A549 (cell line): ENCODE results near the gene C4orf36. TPM values are rescaled to one million over a fixed set of nuclear protein-coding genes. Genes with fewer than 3 reads are reported as not detected.

Experiments
- ATAC-seq, 2 experiments: fragments of 200-7000 bp in 1 of 2; fragments of >200 bp in 1 of 2; cut with Nextera tagmentation in 1 of 2; cut with Tn5 transposase in 1 of 2; 3 replicates each; pipeline versions ENCODE4 v1.8.0 to v1.9.1; 2018 to 2020; ENCODE audit warnings: mild to moderate bottlenecking in 1 of 2, moderate library complexity in 1 of 2
- CTCF ChIA-PET: fragments of 300-600 bp; sonication (Branson Sonifier 250); formaldehyde crosslinking; extraction: SDS; loops from one replicate; lab custom pipeline; 2021; ENCODE audit warnings: antibody characterized with exemption, inconsistent platforms; lab: Yijun Ruan, JAX
- POLR2A ChIA-PET: fragments of 350-600 bp; formaldehyde crosslinking; extraction: SDS; loops from one replicate; lab custom pipeline; 2021; ENCODE audit warnings: antibody characterized with exemption, inconsistent platforms; lab: Yijun Ruan, JAX
- DNase-seq, 2 experiments: peaks; one replicate each; pipeline versions ENCODE4 v3.0.0 to v3.0.0-alpha.2; 2011 to 2016; ENCODE audit warnings: low read depth in 1 of 2, low spot score in 1 of 2
- FAIRE-seq: peaks from 2 replicates; lab custom pipeline; 2011; peaks lifted over from hg19 to GRCh38; lab: Jason Lieb, UNC
- H3K27ac ChIP-seq, 2 experiments: fragments of >200 bp; sonication (Bioruptor Twin); formaldehyde crosslinking; 3 replicates each; pipeline ENCODE4 v1.5.1; 2016 to 2017
- H3K4me1 ChIP-seq: fragments of >200 bp; sonication (Bioruptor Twin); formaldehyde crosslinking; 3 replicates; pipeline ENCODE4 v1.6.1; 2016
- H3K4me2 ChIP-seq: fragments of >200 bp; sonication (Bioruptor Twin); formaldehyde crosslinking; 3 replicates; pipeline ENCODE4 v1.6.1; 2016
- H3K4me3 ChIP-seq: fragments of >200 bp; sonication (Bioruptor Twin); formaldehyde crosslinking; 3 replicates; pipeline ENCODE4 v1.5.1; 2016
- H3K9me3 ChIP-seq: fragments of >200 bp; sonication (Bioruptor Twin); formaldehyde crosslinking; 3 replicates; pipeline ENCODE4 v1.6.1; 2016
- CHD2 ChIP-seq: fragments of 150-350 bp; IDR thresholded peaks from 2 replicates; pipeline ENCODE4 v1.6.1; 2014; ENCODE audit warnings: low read length; ENCODE audit not compliant: partially characterized antibody
- CTCF ChIP-seq: fragments of >200 bp; sonication (Bioruptor Twin); formaldehyde crosslinking; IDR thresholded peaks from 3 replicates; pipeline ENCODE4 v1.5.1; 2016
- EHF ChIP-seq: fragments of 250-450 bp; sonication (Bioruptor Pico); IDR thresholded peaks from 2 replicates; pipeline ENCODE4 v1.5.0; 2020; ENCODE audit warnings: mild to moderate bottlenecking
- EHMT2 ChIP-seq: fragments of 200-600 bp; sonication (generic); IDR thresholded peaks from 2 replicates; pipeline ENCODE4 v1.6.1; 2016; ENCODE audit warnings: antibody characterized with exemption, low read depth, mild to moderate bottlenecking, moderate library complexity
- FOSB ChIP-seq: fragments of 250-450 bp; sonication (Bioruptor Pico); IDR thresholded peaks from 2 replicates; pipeline ENCODE4 v1.5.0; 2020; ENCODE audit warnings: mild to moderate bottlenecking, moderate library complexity
- FOSL2 ChIP-seq, 2 experiments: fragments of 450-650 bp in 1 of 2; fragments of >200 bp in 1 of 2; sonication (Bioruptor Twin) in 1 of 2; formaldehyde crosslinking; IDR thresholded peaks; 2 replicates each; pipeline versions ENCODE4 v1.5.0 to v1.6.1; 2016 to 2020; ENCODE audit warnings: mild to moderate bottlenecking in 1 of 2, moderate library complexity in 1 of 2
- HEYL ChIP-seq: fragments of 250-450 bp; sonication (Bioruptor Pico); IDR thresholded peaks from 2 replicates; pipeline ENCODE4 v1.8.0; 2021; ENCODE audit warnings: mild to moderate bottlenecking, moderate library complexity
- HOXA7 ChIP-seq: fragments of 250-450 bp; sonication (Bioruptor Pico); IDR thresholded peaks from 2 replicates; pipeline ENCODE4 v1.5.0; 2020; ENCODE audit warnings: mild to moderate bottlenecking, moderate library complexity
- HOXB13 ChIP-seq: fragments of 250-450 bp; sonication (Bioruptor Pico); IDR thresholded peaks from 2 replicates; pipeline ENCODE4 v1.5.0; 2020; ENCODE audit warnings: low read depth, mild to moderate bottlenecking, moderate library complexity
- JUNB ChIP-seq: fragments of >200 bp; sonication (Bioruptor Twin); formaldehyde crosslinking; IDR thresholded peaks from 2 replicates; pipeline ENCODE4 v1.6.1; 2016
- KDM1A ChIP-seq: fragments of 200-600 bp; sonication (generic); IDR thresholded peaks from 2 replicates; pipeline ENCODE4 v1.6.1; 2016; ENCODE audit warnings: low read depth, mild to moderate bottlenecking
- KDM5A ChIP-seq: fragments of 200-600 bp; sonication (generic); IDR thresholded peaks from 2 replicates; pipeline ENCODE4 v1.6.1; 2016; ENCODE audit warnings: antibody characterized with exemption, mild to moderate bottlenecking
- MAFK ChIP-seq: fragments of 450-650 bp; IDR thresholded peaks from 2 replicates; pipeline ENCODE4 v1.6.1; 2014; ENCODE audit not compliant: partially characterized antibody
- MAX ChIP-seq: IDR thresholded peaks from 2 replicates; pipeline ENCODE4 v1.6.1; 2012
- MAZ ChIP-seq: fragments of 150-350 bp; IDR thresholded peaks from 2 replicates; pipeline ENCODE4 v1.6.1; 2014; ENCODE audit warnings: antibody characterized with exemption, low read depth, low read length, borderline replicate concordance
- NR3C1 ChIP-seq: fragments of >200 bp; sonication (Bioruptor Twin); formaldehyde crosslinking; IDR thresholded peaks from 3 replicates; pipeline ENCODE4 v1.6.1; 2017
- POLR2A ChIP-seq: IDR thresholded peaks from 2 replicates; pipeline ENCODE4 v1.6.1; 2012; ENCODE audit warnings: mild to moderate bottlenecking, low read length
- RAD21 ChIP-seq, 2 experiments: fragments of >200 bp in 1 of 2; sonication (Bioruptor Twin) in 1 of 2; formaldehyde crosslinking in 1 of 2; IDR thresholded peaks in 1 of 2; conservative IDR thresholded peaks in 1 of 2; 2 replicates in 1 of 2; 3 replicates in 1 of 2; pipeline ENCODE4 v1.6.1; 2012 to 2018; ENCODE audit warnings: inconsistent platforms in 1 of 2
- SMC3 ChIP-seq: fragments of >200 bp; sonication (Bioruptor Twin); formaldehyde crosslinking; IDR thresholded peaks from 3 replicates; pipeline ENCODE4 v1.6.1; 2018; ENCODE audit warnings: inconsistent platforms
- TP53 ChIP-seq: fragments of 250-450 bp; sonication (Bioruptor Pico); IDR thresholded peaks from 2 replicates; pipeline ENCODE4 v1.5.0; 2021; ENCODE audit warnings: mild to moderate bottlenecking, moderate library complexity
- ZFP36 ChIP-seq: fragments of 450-650 bp; IDR thresholded peaks from 2 replicates; pipeline ENCODE4 v1.6.1; 2014; ENCODE audit warnings: borderline replicate concordance; ENCODE audit not compliant: partially characterized antibody
- WGBS: methylation state at CpG from one replicate; pipeline ENCODE4 v1.1.6; 2017; ENCODE audit errors: missing lambda C conversion rate; 5-methylcytosine and 5-hydroxymethylcytosine counted together
- polyA plus RNA-seq, 4 experiments: library from polyadenylated mRNA; depleted of rRNA in 3 of 4; stranded (reverse); fragments of >200 nt; fragmentation: RNase III in 1 of 4; extraction: RNeasy Plus Mini Kit Qiagen cat#74134 plus additional on column Dnase treatment in 1 of 4; gene quantifications; 2 replicates in 3 of 4; 3 replicates in 1 of 4; pipeline ENCODE4 v1.2.3, GENCODE V29; 2011 to 2017
- TF ChIP-seq, protein P1 (sequence below): fragments of >200 bp; sonication (Bioruptor Twin); formaldehyde crosslinking; IDR thresholded peaks from 3 replicates; pipeline ENCODE4 v1.6.1; 2016
- TF ChIP-seq, protein P2 (sequence below): IDR thresholded peaks from 2 replicates; pipeline ENCODE4 v1.6.1; 2012; ENCODE audit warnings: low read depth, borderline replicate concordance

The C4orf36 gene
- polyA plus RNA-seq, 2 of the 4 experiments (the other 2 are of a cell fraction): 1.5 to 1.9 TPM

GRCh38 chr4:86939729-86940575 is 47.7 kb upstream of the C4orf36 start:
- Histone ChIP-seq H3K27ac (peak overlapping the region in 1 of 2 experiments; percentile 21; a peak in 1 of 6 replicates), H3K4me3 (no peak overlapping the region), H3K4me1 (peaks cover 56% of the 10 kb centered on the region), H3K9me3 (no peaks in the 10 kb centered on the region), H3K4me2 (peak overlapping the region; percentile 89)
- no peak for ATAC-seq
- WGBS: 91% methylated on average over 8 of the region's 8 CpGs
- TF ChIP-seq JUNB: no peak
- no peak for TF ChIP-seq POLR2A
- TF ChIP-seq NR3C1: no peak
- no peak for TF ChIP-seq EHMT2
- no peak for TF ChIP-seq HOXA7 (CRISPR knock-in tag)
- no peak for TF ChIP-seq RAD21 (conservative IDR thresholded peaks at IDR 0.05 in 1 of 2, IDR thresholded peaks at IDR 0.05 in 1 of 2)
- no peak for TF ChIP-seq ZFP36
- DNase-seq: no peak
- ChIA-PET POLR2A (no interaction called here), CTCF (interaction anchor here (0.8 to 3.4 kb wide), 3 partner anchors 17 to 154 kb away, joined by 3 to 18 read pairs (median 6); no protein-coding TSS in a partner anchor)
- no peak for FAIRE-seq

DNA sequence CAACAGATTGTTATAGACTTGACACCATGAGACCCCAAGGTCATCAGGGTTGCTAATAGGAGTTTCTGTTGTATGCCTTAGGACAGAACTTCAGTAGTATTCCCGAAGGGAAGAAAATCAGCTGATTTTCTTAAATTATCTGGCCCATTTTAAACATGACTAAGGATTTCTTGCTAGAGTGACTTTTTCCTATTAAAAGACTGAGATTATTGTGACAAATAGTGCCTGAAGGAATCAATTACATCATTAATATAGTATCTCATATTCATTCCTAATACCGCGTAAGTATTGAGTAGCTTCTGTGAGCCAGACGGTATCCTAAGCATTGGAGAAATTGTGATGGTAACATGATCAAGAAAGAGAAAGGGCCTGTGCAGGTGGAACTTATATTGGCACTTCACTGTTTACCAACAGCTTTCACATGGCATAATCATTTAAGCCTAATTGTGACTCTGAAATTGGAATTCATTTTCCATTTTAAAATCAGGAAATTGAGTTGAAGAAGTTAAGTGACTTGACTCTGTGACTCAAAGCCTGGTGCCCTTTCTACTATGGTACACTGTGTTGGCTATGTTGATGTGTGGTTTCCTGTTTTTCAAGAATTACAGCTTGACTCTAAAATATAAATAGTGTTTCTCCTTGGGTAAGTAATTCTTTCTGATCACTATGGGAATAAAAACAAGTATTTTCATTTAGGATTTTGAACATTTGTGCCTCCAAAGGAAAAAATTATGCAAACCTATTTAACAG is 46.7 kb upstream of the C4orf36 start:
- FAIRE-seq: no peak
- ATAC-seq: no peak
- DNase-seq: no peak
- Histone ChIP-seq H3K27ac (0 out of 6 replicates have a peak overlapping the region, but pooled peaks of 1 of the 2 experiments have one; percentile 8), H3K4me2 (peak overlapping the region; percentile 89), H3K9me3 (no peaks in the 10 kb centered on the region), H3K4me3 (no peak overlapping the region), H3K4me1 (peaks cover 53% of the 10 kb centered on the region)
- ChIA-PET POLR2A (interaction anchor here (1.2 kb wide), 1 partner anchor 67 kb away, joined by 4 read pairs; no protein-coding TSS in a partner anchor), CTCF (interaction anchor here (0.8 to 3.4 kb wide), 4 partner anchors 16 to 211 kb away, joined by 3 to 18 read pairs (median 4); no protein-coding TSS in a partner anchor)
- 88% methylated on average over 4 of the region's 4 CpGs for WGBS
- no peak for TF ChIP-seq FOSB (CRISPR knock-in tag)
- no peak for TF ChIP-seq NR3C1
- no peak for TF ChIP-seq MAZ
- TF ChIP-seq KDM5A: no peak
- no peak for TF ChIP-seq EHF (CRISPR knock-in tag)
- TF ChIP-seq, protein P1, sequence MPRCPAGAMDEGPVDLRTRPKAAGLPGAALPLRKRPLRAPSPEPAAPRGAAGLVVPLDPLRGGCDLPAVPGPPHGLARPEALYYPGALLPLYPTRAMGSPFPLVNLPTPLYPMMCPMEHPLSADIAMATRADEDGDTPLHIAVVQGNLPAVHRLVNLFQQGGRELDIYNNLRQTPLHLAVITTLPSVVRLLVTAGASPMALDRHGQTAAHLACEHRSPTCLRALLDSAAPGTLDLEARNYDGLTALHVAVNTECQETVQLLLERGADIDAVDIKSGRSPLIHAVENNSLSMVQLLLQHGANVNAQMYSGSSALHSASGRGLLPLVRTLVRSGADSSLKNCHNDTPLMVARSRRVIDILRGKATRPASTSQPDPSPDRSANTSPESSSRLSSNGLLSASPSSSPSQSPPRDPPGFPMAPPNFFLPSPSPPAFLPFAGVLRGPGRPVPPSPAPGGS: no peak
- TF ChIP-seq TP53 (CRISPR knock-in tag): no peak
- TF ChIP-seq, all 56 proteins: peak for 0

GRCh38 chr4:86935853-86936733 is 43.9 kb upstream of the C4orf36 start:
- peak overlapping the region; percentile 89 for H3K4me2 ChIP-seq
- ATAC-seq (peak; percentile 83 to 87), DNase-seq (peak; percentile 74 to 82), FAIRE-seq (no peak)
- H3K4me3 ChIP-seq: peak overlapping the region; percentile 78
- CTCF ChIA-PET: interaction anchor here (0.8 to 3.4 kb wide), 5 partner anchors 13 to 299 kb away, joined by 3 to 18 read pairs (median 14); no protein-coding TSS in a partner anchor
- H3K9me3 ChIP-seq: no peaks in the 10 kb centered on the region
- H3K4me1 ChIP-seq: peaks cover 46% of the 10 kb centered on the region
- under 1% methylated on average over 33 of the region's 36 CpGs for WGBS
- H3K27ac ChIP-seq: peak overlapping the region; percentile 89 to 98
- POLR2A ChIA-PET: interaction anchor here (0.6 to 3.7 kb wide), 13 partner anchors 8 to 161 kb away, joined by 3 to 62 read pairs (median 5); no protein-coding TSS in a partner anchor
- TF ChIP-seq RAD21 (conservative IDR thresholded peaks at IDR 0.05 in 1 of 2, IDR thresholded peaks at IDR 0.05 in 1 of 2) (peak in 1 of 2 experiments; percentile 8; a peak in 1 of 5 replicates), MAFK (no peak), SMC3 (no peak), MAX (peak; percentile 75), HEYL (CRISPR knock-in tag) (no peak; the same call in 1 of the 2 replicates), KDM1A (0 out of 2 replicates have a peak, but pooled peaks have one; percentile 9), CTCF (no peak), HOXB13 (CRISPR knock-in tag) (no peak), CHD2 (no peak), FOSL2 (IDR thresholded peaks at IDR 0.05) (peak; percentile 60), FOSL2 (CRISPR knock-in tag; IDR thresholded peaks at IDR 0.05) (peak; percentile 82)
- TF ChIP-seq, protein P2, sequence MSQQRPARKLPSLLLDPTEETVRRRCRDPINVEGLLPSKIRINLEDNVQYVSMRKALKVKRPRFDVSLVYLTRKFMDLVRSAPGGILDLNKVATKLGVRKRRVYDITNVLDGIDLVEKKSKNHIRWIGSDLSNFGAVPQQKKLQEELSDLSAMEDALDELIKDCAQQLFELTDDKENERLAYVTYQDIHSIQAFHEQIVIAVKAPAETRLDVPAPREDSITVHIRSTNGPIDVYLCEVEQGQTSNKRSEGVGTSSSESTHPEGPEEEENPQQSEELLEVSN: peak; percentile 48; the same call in 1 of the 2 replicates
- TF ChIP-seq, protein P1: no peak
